Kidney (tissue), 14 donors: ENCODE results near the gene PECR. TPM values are rescaled to one million over a fixed set of nuclear protein-coding genes. Genes with fewer than 3 reads are reported as not detected.

Source experiments
- DNase-seq, 5 donors: peaks; one replicate each; pipeline ENCODE4 v3.0.0-alpha.2; 2013 to 2020
- FAIRE-seq: peaks from 2 replicates; lab custom pipeline; 2012; peaks lifted over from hg19 to GRCh38; lab: Jason Lieb, UNC
- H3K27ac ChIP-seq, 2 donors: one replicate each; pipeline ENCODE4 v1.7.0; 2013; ENCODE audit warnings: low read depth in 2 of 2, low read length in 2 of 2, inconsistent platforms in 1 of 2
- H3K27me3 ChIP-seq: one replicate; pipeline ENCODE4 v1.7.1; 2013; ENCODE audit warnings: low read length, inconsistent platforms; ENCODE audit not compliant: control insufficient read depth, insufficient read depth
- H3K36me3 ChIP-seq, 3 donors: one replicate each; pipeline versions ENCODE4 v1.7.0 to v1.7.1; 2013; ENCODE audit warnings: low read length in 3 of 3, control low read depth in 1 of 3, inconsistent platforms in 1 of 3; ENCODE audit not compliant: insufficient read depth in 3 of 3, control insufficient read depth in 2 of 3
- H3K4me1 ChIP-seq, 3 donors: one replicate each; pipeline versions ENCODE4 v1.7.0 to v1.7.1; 2013; ENCODE audit warnings: low read length in 3 of 3, inconsistent platforms in 1 of 3, low read depth in 1 of 3; ENCODE audit not compliant: control insufficient read depth in 2 of 3, insufficient read depth in 2 of 3
- H3K4me3 ChIP-seq, 3 donors: one replicate each; pipeline versions ENCODE4 v1.7.0 to v1.8.1; 2013; ENCODE audit warnings: low read length in 3 of 3, control low read depth in 1 of 3, inconsistent platforms in 1 of 3
- H3K9ac ChIP-seq, 3 donors: one replicate each; pipeline versions ENCODE4 v1.7.0 to v1.7.1; 2013; ENCODE audit warnings: low read length in 3 of 3, control low read depth in 1 of 3, inconsistent platforms in 1 of 3
- H3K9me3 ChIP-seq, 3 donors: one replicate each; pipeline versions ENCODE4 v1.7.0 to v1.7.1; 2013; ENCODE audit warnings: low read length in 3 of 3, control low read depth in 1 of 3, inconsistent platforms in 1 of 3; ENCODE audit not compliant: control insufficient read depth in 2 of 3, insufficient read depth in 1 of 3
- intact Hi-C: fragments of 100-400 bp; cut with DNase I; formaldehyde crosslinking; loops from one replicate; pipeline ENCODE4 v1.11.1; 2022
- polyA plus RNA-seq: library from polyadenylated mRNA; stranded (reverse); fragments of 350-450 nt; fragmentation: Illumina TruSeq; extraction: RNeasy Lipid Tissue Mini Kit (QIAGEN cat#74804); gene quantifications from one replicate; pipeline ENCODE4 v1.2.3, GENCODE V29; 2014; ENCODE audit warnings: low read depth, low replicate concordance; ENCODE audit not compliant: insufficient read depth
- total RNA-seq: library from RNA; stranded (reverse); fragmentation: NEBNext Ultra II Directional; extraction: Animal tissue kit (Norgen Biotek cat#: 25700); gene quantifications from one replicate; pipeline ENCODE4 v1.2.1, GENCODE V29; 2021
- TF ChIP-seq, protein P1 (sequence below): IDR thresholded peaks from 3 replicates; pipeline ENCODE4 v1.5.1; 2012; ENCODE audit warnings: mild to moderate bottlenecking, moderate library complexity, borderline replicate concordance; ENCODE audit not compliant: insufficient read depth; ENCODE audit errors: extremely low read depth
- donor health status: control.
- donor health status: control.
- donor health status: control.
- donor health status: control.
- donor health status: control.
- donor health status: DM: yes; HTN: yes; CAD: no.
- donor health status: Normal renal cell carcinoma (clear cell type).

Gene PECR
- total and polyA plus RNA-seq, 2 donors from 2014 or later: 28.4 to 36.0 TPM

- intact Hi-C loops: no loop called here
- TF ChIP-seq, protein P1, sequence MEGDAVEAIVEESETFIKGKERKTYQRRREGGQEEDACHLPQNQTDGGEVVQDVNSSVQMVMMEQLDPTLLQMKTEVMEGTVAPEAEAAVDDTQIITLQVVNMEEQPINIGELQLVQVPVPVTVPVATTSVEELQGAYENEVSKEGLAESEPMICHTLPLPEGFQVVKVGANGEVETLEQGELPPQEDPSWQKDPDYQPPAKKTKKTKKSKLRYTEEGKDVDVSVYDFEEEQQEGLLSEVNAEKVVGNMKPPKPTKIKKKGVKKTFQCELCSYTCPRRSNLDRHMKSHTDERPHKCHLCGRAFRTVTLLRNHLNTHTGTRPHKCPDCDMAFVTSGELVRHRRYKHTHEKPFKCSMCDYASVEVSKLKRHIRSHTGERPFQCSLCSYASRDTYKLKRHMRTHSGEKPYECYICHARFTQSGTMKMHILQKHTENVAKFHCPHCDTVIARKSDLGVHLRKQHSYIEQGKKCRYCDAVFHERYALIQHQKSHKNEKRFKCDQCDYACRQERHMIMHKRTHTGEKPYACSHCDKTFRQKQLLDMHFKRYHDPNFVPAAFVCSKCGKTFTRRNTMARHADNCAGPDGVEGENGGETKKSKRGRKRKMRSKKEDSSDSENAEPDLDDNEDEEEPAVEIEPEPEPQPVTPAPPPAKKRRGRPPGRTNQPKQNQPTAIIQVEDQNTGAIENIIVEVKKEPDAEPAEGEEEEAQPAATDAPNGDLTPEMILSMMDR: no peak
- no peaks in the 10 kb centered on the region for H3K36me3 ChIP-seq
- H3K9me3 ChIP-seq: no peaks in the 10 kb centered on the region
- H3K4me1 ChIP-seq: peaks cover 0 to 2% (median 0%) of the 10 kb centered on the region in 3 donors
- H3K27ac ChIP-seq: no peak overlapping the region
- H3K9ac ChIP-seq: no peak overlapping the region
- DNase-seq: no peak
- H3K27me3 ChIP-seq: no peaks in the 10 kb centered on the region
- no peak overlapping the region for H3K4me3 ChIP-seq
- FAIRE-seq: no peak
Measured at GRCh38 chr2:216090369-216090786, 8.8 kb upstream of the PECR start.

GRCh38 chr2:216086207-216086893 is 4.7 kb upstream of the PECR start:
- no peaks in the 10 kb centered on the region for H3K9me3 ChIP-seq
- no peak overlapping the region for H3K4me3 ChIP-seq
- intact Hi-C loops: no loop called here
- no peak overlapping the region for H3K27ac ChIP-seq
- H3K36me3 ChIP-seq: no peaks in the 10 kb centered on the region
- TF ChIP-seq, protein P1: no peak
- peaks cover 4 to 7% (median 6%) of the 10 kb centered on the region in 3 donors for H3K4me1 ChIP-seq
- H3K27me3 ChIP-seq: no peaks in the 10 kb centered on the region
- DNase-seq (peak in 1 of 5 donors; percentile 31), FAIRE-seq (no peak)
- no peak overlapping the region for H3K9ac ChIP-seq

GRCh38 chr2:216084547-216084946 is 2.9 kb upstream of the PECR start:
- DNase-seq: peak in 1 of 5 donors; percentile 56
- no peaks in the 10 kb centered on the region for H3K27me3 ChIP-seq
- no peaks in the 10 kb centered on the region for H3K9me3 ChIP-seq
- intact Hi-C loops: no loop called here
- H3K36me3 ChIP-seq: no peaks in the 10 kb centered on the region
- no peak overlapping the region for H3K27ac ChIP-seq
- TF ChIP-seq, protein P1: no peak
- no peak for FAIRE-seq
- no peak overlapping the region for H3K4me3 ChIP-seq
- no peak overlapping the region for H3K9ac ChIP-seq
- peaks cover 4 to 7% (median 6%) of the 10 kb centered on the region in 3 donors for H3K4me1 ChIP-seq
